HCT116 (cell line): ENCODE measurements around the gene ATXN1. TPM values are rescaled to one million over a fixed set of nuclear protein-coding genes. Genes with fewer than 3 reads are reported as not detected.

Experiments
- ATAC-seq: fragments of 200-7000 bp; cut with Tn5 transposase; 2 replicates; pipeline ENCODE4 v1.9.1; 2020; ENCODE audit warnings: mild to moderate bottlenecking, moderate library complexity
- BruUV-seq: library from RNA; stranded (reverse); fragments of 400-500 nt; replicated peaks from 2 replicates; lab custom pipeline; 2021; lab: Mats Ljungman, UMichigan
- CTCF ChIA-PET: fragments of 300-600 bp; sonication (Branson Sonifier 250); formaldehyde crosslinking; loops from one replicate; lab custom pipeline; 2021; ENCODE audit warnings: antibody characterized with exemption; lab: Charles Lee
- POLR2A ChIA-PET: fragments of 300-600, 350-600 bp; sonication (Branson Sonifier 250); formaldehyde crosslinking; loops from one replicate; lab custom pipeline; 2021; ENCODE audit warnings: antibody characterized with exemption; lab: Charles Lee
- RAD21 ChIA-PET, 2 experiments: fragments of 300-600 bp; sonication (Branson Sonifier 250); formaldehyde crosslinking; loops; one replicate each; lab custom pipeline; 2023; ENCODE audit warnings: low total read pairs in 2 of 2; ENCODE audit not compliant: uncharacterized antibody in 2 of 2, unreplicated experiment in 2 of 2, low non-redundant PET in 1 of 2; lab: Charles Lee
- DNase-seq: peaks from one replicate; pipeline ENCODE4 v3.0.0-alpha.2; 2010; ENCODE audit warnings: low read depth, low spot score
- H2AFZ ChIP-seq: fragments of 200-600 bp; shearing (Covaris generic), sonication (generic); 2 replicates; pipeline ENCODE4 v1.6.1; 2017; ENCODE audit warnings: low read depth, mixed run types, mixed read lengths, antibody characterized with exemption, low read length; ENCODE audit not compliant: poor library complexity, severe bottlenecking
- H3K27ac ChIP-seq: 2 replicates; pipeline ENCODE4 v1.5.1; 2012; ENCODE audit warnings: low read depth, low read length
- H3K27me3 ChIP-seq: fragments of 200-600 bp; sonication (generic); 2 replicates; pipeline ENCODE4 v1.6.1; 2016; ENCODE audit warnings: mixed run types, low read length, mixed read lengths; ENCODE audit not compliant: insufficient read depth
- H3K36me3 ChIP-seq, 2 experiments: fragments of 200-500 bp in 1 of 2; fragments of 200-600 bp in 1 of 2; sonication (Bioruptor generic) in 1 of 2; sonication (generic) in 1 of 2; 2 replicates each; pipeline versions ENCODE4 v1.5.1 to v1.6.1; 2014 to 2016; ENCODE audit warnings: low read length in 2 of 2, inconsistent platforms in 1 of 2, mixed read lengths in 1 of 2, mixed run types in 1 of 2; ENCODE audit not compliant: insufficient read depth in 2 of 2, control insufficient read depth in 1 of 2
- H3K4me1 ChIP-seq, 2 experiments: fragments of 200-600 bp in 1 of 2; sonication (generic) in 1 of 2; 2 replicates each; pipeline versions ENCODE4 v1.5.1 to v1.6.1; 2012 to 2017; ENCODE audit warnings: low read length in 2 of 2, inconsistent platforms in 1 of 2, mild to moderate bottlenecking in 1 of 2, mixed read lengths in 1 of 2, mixed run types in 1 of 2, moderate library complexity in 1 of 2; ENCODE audit not compliant: insufficient read depth in 2 of 2, control insufficient read depth in 1 of 2
- H3K4me2 ChIP-seq: fragments of 200-600 bp; sonication (generic); 2 replicates; pipeline ENCODE4 v1.6.1; 2017; ENCODE audit warnings: mixed run types, low read length, mixed read lengths
- H3K4me3 ChIP-seq, 2 experiments: fragments of 200-600 bp in 1 of 2; sonication (generic) in 1 of 2; replicated peaks in 1 of 2; 2 replicates each; pipeline ENCODE4 v1.5.1; 2011 to 2016; ENCODE audit warnings: low read length in 2 of 2, control low read depth in 1 of 2, low read depth in 1 of 2, mild to moderate bottlenecking in 1 of 2, mixed read lengths in 1 of 2, mixed run types in 1 of 2
- H3K79me2 ChIP-seq: fragments of 200-600 bp; sonication (generic); 2 replicates; pipeline ENCODE4 v1.6.1; 2017; ENCODE audit warnings: mild to moderate bottlenecking, mixed run types, low read length, moderate library complexity, mixed read lengths; ENCODE audit not compliant: insufficient read depth
- H3K9ac ChIP-seq: fragments of 200-600 bp; sonication (generic); 2 replicates; pipeline ENCODE4 v1.6.1; 2016; ENCODE audit warnings: low read length, mixed read lengths
- H3K9me2 ChIP-seq: fragments of 200-600 bp; sonication (generic), shearing (Covaris generic); 2 replicates; pipeline ENCODE4 v1.6.1; 2017; ENCODE audit warnings: mixed run types, mild to moderate bottlenecking, moderate library complexity; ENCODE audit not compliant: insufficient read depth
- H3K9me3 ChIP-seq, 2 experiments: fragments of 200-500 bp in 1 of 2; fragments of 200-600 bp in 1 of 2; sonication (Bioruptor generic) in 1 of 2; sonication (generic) in 1 of 2; 2 replicates each; pipeline ENCODE4 v1.6.1; 2014 to 2017; ENCODE audit warnings: low read length in 2 of 2, mixed read lengths in 2 of 2, inconsistent platforms in 1 of 2, low read depth in 1 of 2, mild to moderate bottlenecking in 1 of 2, mixed run types in 1 of 2, moderate library complexity in 1 of 2; ENCODE audit not compliant: control insufficient read depth in 1 of 2, insufficient read depth in 1 of 2
- H4K20me1 ChIP-seq: fragments of 200-600 bp; sonication (generic), shearing (Covaris generic); 2 replicates; pipeline ENCODE4 v1.6.1; 2017; ENCODE audit warnings: mixed run types, mild to moderate bottlenecking, moderate library complexity; ENCODE audit not compliant: insufficient read depth
- CEBPB ChIP-seq: IDR thresholded peaks from 2 replicates; pipeline ENCODE4 v1.6.1; 2012; ENCODE audit warnings: low read depth
- EGR1 ChIP-seq: IDR thresholded peaks from 2 replicates; pipeline ENCODE4 v1.6.1; 2012; ENCODE audit warnings: low read depth
- ELF1 ChIP-seq: IDR thresholded peaks from 2 replicates; pipeline ENCODE4 v1.6.1; 2012; ENCODE audit warnings: low read depth, borderline replicate concordance
- EZH2phosphoT487 ChIP-seq: fragments of 200-600 bp; IDR thresholded peaks from 2 replicates; pipeline ENCODE4 v1.6.1; 2018; ENCODE audit warnings: antibody characterized with exemption, borderline replicate concordance
- MAX ChIP-seq: IDR thresholded peaks from 2 replicates; pipeline ENCODE4 v1.6.1; 2012
- POLR2A ChIP-seq: IDR thresholded peaks from 2 replicates; pipeline ENCODE4 v1.7.0; 2011; ENCODE audit warnings: borderline replicate concordance; ENCODE audit not compliant: insufficient read depth, insufficient read length; ENCODE audit errors: extremely low read depth
- RAD21 ChIP-seq: IDR thresholded peaks from 2 replicates; pipeline ENCODE4 v1.6.1; 2012; ENCODE audit warnings: low read depth, mild to moderate bottlenecking
- SIN3A ChIP-seq: IDR thresholded peaks from 2 replicates; pipeline ENCODE4 v1.6.1; 2012; ENCODE audit warnings: low read depth
- SRF ChIP-seq: IDR thresholded peaks from 2 replicates; pipeline ENCODE4 v1.6.1; 2012; ENCODE audit warnings: low read depth
- YY1 ChIP-seq: IDR thresholded peaks from 2 replicates; pipeline ENCODE4 v1.6.1; 2011; ENCODE audit warnings: low read length, low read depth, moderate library complexity, mild to moderate bottlenecking; ENCODE audit not compliant: insufficient replicate concordance; ENCODE audit errors: extremely low read depth
- ZBTB33 ChIP-seq: IDR thresholded peaks from 2 replicates; pipeline ENCODE4 v1.6.1; 2011; ENCODE audit warnings: mild to moderate bottlenecking, low read length, moderate library complexity; ENCODE audit not compliant: insufficient replicate concordance; ENCODE audit errors: extremely low read depth
- intact Hi-C: fragments of 100-400 bp; cut with micrococcal nuclease; formaldehyde crosslinking; loops from 2 replicates; pipeline ENCODE4 v1.10.0; 2022
- total RNA-seq: library from RNA; stranded (reverse); gene quantifications from one replicate; pipeline ENCODE4 v1.2.1, GENCODE V29; 2021; ENCODE audit not compliant: unreplicated experiment
- TF ChIP-seq, protein P1 (sequence below): IDR thresholded peaks from 2 replicates; pipeline ENCODE4 v1.6.1; 2012; ENCODE audit warnings: low read depth
- TF ChIP-seq, protein P2 (sequence below): IDR thresholded peaks from 2 replicates; pipeline ENCODE4 v1.6.1; 2012

Gene ATXN1
- total RNA-seq, 1 experiment from 2014 or later = 21.0 TPM

- no peak overlapping the region for H3K9ac ChIP-seq
- CTCF ChIA-PET = no interaction called here
- H2AFZ ChIP-seq = no peak overlapping the region
- TF ChIP-seq EZH2phosphoT487 (no peak), ELF1 (no peak), YY1 (no peak), RAD21 (no peak), SRF (no peak), EGR1 (no peak), CEBPB (no peak), SIN3A (no peak), MAX (no peak), POLR2A (no peak), ZBTB33 (no peak)
- TF ChIP-seq, protein P1, sequence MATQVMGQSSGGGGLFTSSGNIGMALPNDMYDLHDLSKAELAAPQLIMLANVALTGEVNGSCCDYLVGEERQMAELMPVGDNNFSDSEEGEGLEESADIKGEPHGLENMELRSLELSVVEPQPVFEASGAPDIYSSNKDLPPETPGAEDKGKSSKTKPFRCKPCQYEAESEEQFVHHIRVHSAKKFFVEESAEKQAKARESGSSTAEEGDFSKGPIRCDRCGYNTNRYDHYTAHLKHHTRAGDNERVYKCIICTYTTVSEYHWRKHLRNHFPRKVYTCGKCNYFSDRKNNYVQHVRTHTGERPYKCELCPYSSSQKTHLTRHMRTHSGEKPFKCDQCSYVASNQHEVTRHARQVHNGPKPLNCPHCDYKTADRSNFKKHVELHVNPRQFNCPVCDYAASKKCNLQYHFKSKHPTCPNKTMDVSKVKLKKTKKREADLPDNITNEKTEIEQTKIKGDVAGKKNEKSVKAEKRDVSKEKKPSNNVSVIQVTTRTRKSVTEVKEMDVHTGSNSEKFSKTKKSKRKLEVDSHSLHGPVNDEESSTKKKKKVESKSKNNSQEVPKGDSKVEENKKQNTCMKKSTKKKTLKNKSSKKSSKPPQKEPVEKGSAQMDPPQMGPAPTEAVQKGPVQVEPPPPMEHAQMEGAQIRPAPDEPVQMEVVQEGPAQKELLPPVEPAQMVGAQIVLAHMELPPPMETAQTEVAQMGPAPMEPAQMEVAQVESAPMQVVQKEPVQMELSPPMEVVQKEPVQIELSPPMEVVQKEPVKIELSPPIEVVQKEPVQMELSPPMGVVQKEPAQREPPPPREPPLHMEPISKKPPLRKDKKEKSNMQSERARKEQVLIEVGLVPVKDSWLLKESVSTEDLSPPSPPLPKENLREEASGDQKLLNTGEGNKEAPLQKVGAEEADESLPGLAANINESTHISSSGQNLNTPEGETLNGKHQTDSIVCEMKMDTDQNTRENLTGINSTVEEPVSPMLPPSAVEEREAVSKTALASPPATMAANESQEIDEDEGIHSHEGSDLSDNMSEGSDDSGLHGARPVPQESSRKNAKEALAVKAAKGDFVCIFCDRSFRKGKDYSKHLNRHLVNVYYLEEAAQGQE = no peak
- TF ChIP-seq, protein P2, sequence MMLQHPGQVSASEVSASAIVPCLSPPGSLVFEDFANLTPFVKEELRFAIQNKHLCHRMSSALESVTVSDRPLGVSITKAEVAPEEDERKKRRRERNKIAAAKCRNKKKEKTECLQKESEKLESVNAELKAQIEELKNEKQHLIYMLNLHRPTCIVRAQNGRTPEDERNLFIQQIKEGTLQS = no peak
- no peaks in the 10 kb centered on the region for H3K27me3 ChIP-seq
- intact Hi-C loops = no loop called here
- H3K4me3 ChIP-seq = no peak overlapping the region
- no peaks in the 10 kb centered on the region for H3K9me2 ChIP-seq
- DNase-seq (no peak), ATAC-seq (no peak)
- POLR2A ChIA-PET = no interaction called here
- no peak overlapping the region for H3K4me2 ChIP-seq
- no TSS peak for BruUV-seq
- H3K36me3 ChIP-seq = no peaks in the 10 kb centered on the region
- no peaks in the 10 kb centered on the region for H3K9me3 ChIP-seq
- RAD21 ChIA-PET = no interaction called here
- H3K79me2 ChIP-seq = no peaks in the 10 kb centered on the region
- peaks cover 7 to 21% of the 10 kb centered on the region in 2 experiments; a peak in 3 of 4 replicates for H3K4me1 ChIP-seq
- no peaks in the 10 kb centered on the region for H4K20me1 ChIP-seq
- H3K27ac ChIP-seq = no peak overlapping the region
Observed at GRCh38 chr6:16635291-16635809, 125.9 kb downstream of the ATXN1 start.
